GM23248 (cell line): Measurements from ENCODE around the gene DDC.

Experiments used
- EZH2 ChIP-seq: fragments of 200-600 bp; sonication (generic); IDR thresholded peaks from 2 replicates; pipeline ENCODE4 v1.6.1; 2018; ENCODE audit warnings: antibody characterized with exemption, mild to moderate bottlenecking; ENCODE audit not compliant: insufficient read depth, poor library complexity, severe bottlenecking
- EZH2phosphoT487 ChIP-seq: fragments of 200-600 bp; sonication (generic); IDR thresholded peaks from 2 replicates; pipeline ENCODE4 v1.6.1; 2018; ENCODE audit warnings: antibody characterized with exemption, moderate library complexity, mild to moderate bottlenecking, low read depth; ENCODE audit not compliant: insufficient read depth

DNA sequence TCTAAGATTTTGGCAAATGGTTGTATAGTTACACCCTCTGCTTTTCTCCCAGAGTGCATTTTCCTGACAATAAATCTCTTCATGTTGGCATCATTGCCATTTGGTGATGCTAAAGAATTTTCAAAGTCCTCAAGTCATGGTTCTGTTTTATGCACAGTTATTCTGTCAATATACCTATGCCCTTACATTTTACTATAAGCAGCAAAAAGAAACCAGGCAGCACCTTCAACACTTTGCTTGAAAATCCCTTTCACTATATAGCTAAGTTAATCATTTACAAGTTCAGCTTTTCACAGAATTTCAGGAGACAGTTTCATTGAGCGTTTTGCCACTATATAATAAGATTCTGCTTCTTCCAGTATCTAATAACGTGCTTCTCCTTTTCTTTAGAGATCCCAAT, 137.7 kb downstream of the DDC start:
- no peak for TF ChIP-seq EZH2
- no peak for TF ChIP-seq EZH2phosphoT487
